A549 (cell line): ENCODE measurements around the gene EMILIN1. TPM values are rescaled to one million over a fixed set of nuclear protein-coding genes. Genes with fewer than 3 reads are reported as not detected.
A peak's percentile ranks its signal among the peaks of the same experiment; 100 is the strongest.

Source experiments
- ATAC-seq, 2 experiments: fragments of 200-7000 bp in 1 of 2; fragments of >200 bp in 1 of 2; cut with Nextera tagmentation in 1 of 2; cut with Tn5 transposase in 1 of 2; 3 replicates each; pipeline versions ENCODE4 v1.8.0 to v1.9.1; 2018 to 2020; ENCODE audit warnings: mild to moderate bottlenecking in 1 of 2, moderate library complexity in 1 of 2
- CTCF ChIA-PET: fragments of 300-600 bp; sonication (Branson Sonifier 250); formaldehyde crosslinking; extraction: SDS; loops from one replicate; lab custom pipeline; 2021; ENCODE audit warnings: antibody characterized with exemption, inconsistent platforms; lab: Yijun Ruan, JAX
- POLR2A ChIA-PET: fragments of 350-600 bp; formaldehyde crosslinking; extraction: SDS; loops from one replicate; lab custom pipeline; 2021; ENCODE audit warnings: antibody characterized with exemption, inconsistent platforms; lab: Yijun Ruan, JAX
- DNase-seq, 2 experiments: peaks; one replicate each; pipeline versions ENCODE4 v3.0.0 to v3.0.0-alpha.2; 2011 to 2016; ENCODE audit warnings: low read depth in 1 of 2, low spot score in 1 of 2
- FAIRE-seq: peaks from 2 replicates; lab custom pipeline; 2011; peaks lifted over from hg19 to GRCh38; lab: Jason Lieb, UNC
- H3K27ac ChIP-seq, 2 experiments: fragments of >200 bp; sonication (Bioruptor Twin); formaldehyde crosslinking; 3 replicates each; pipeline ENCODE4 v1.5.1; 2016 to 2017
- H3K4me1 ChIP-seq: fragments of >200 bp; sonication (Bioruptor Twin); formaldehyde crosslinking; 3 replicates; pipeline ENCODE4 v1.6.1; 2016
- H3K4me2 ChIP-seq: fragments of >200 bp; sonication (Bioruptor Twin); formaldehyde crosslinking; 3 replicates; pipeline ENCODE4 v1.6.1; 2016
- H3K4me3 ChIP-seq: fragments of >200 bp; sonication (Bioruptor Twin); formaldehyde crosslinking; 3 replicates; pipeline ENCODE4 v1.5.1; 2016
- H3K9me3 ChIP-seq: fragments of >200 bp; sonication (Bioruptor Twin); formaldehyde crosslinking; 3 replicates; pipeline ENCODE4 v1.6.1; 2016
- EHMT2 ChIP-seq: fragments of 200-600 bp; sonication (generic); IDR thresholded peaks from 2 replicates; pipeline ENCODE4 v1.6.1; 2016; ENCODE audit warnings: antibody characterized with exemption, low read depth, mild to moderate bottlenecking, moderate library complexity
- EP300 ChIP-seq, 2 experiments: fragments of >200 bp; sonication (Bioruptor Twin); formaldehyde crosslinking; IDR thresholded peaks; 2 replicates in 1 of 2; 3 replicates in 1 of 2; pipeline ENCODE4 v1.6.1; 2016 to 2017
- FOSB ChIP-seq: fragments of 250-450 bp; sonication (Bioruptor Pico); IDR thresholded peaks from 2 replicates; pipeline ENCODE4 v1.5.0; 2020; ENCODE audit warnings: mild to moderate bottlenecking, moderate library complexity
- HOXB5 ChIP-seq: fragments of 250-450 bp; sonication (Bioruptor Pico); IDR thresholded peaks from 2 replicates; pipeline ENCODE4 v1.5.0; 2020; ENCODE audit warnings: mild to moderate bottlenecking, moderate library complexity
- PHF8 ChIP-seq: fragments of 200-600 bp; sonication (generic); IDR thresholded peaks from 2 replicates; pipeline ENCODE4 v1.6.1; 2016; ENCODE audit warnings: low read depth, mild to moderate bottlenecking, antibody characterized with exemption, moderate library complexity, borderline replicate concordance
- RAD21 ChIP-seq, 2 experiments: fragments of >200 bp in 1 of 2; sonication (Bioruptor Twin) in 1 of 2; formaldehyde crosslinking in 1 of 2; IDR thresholded peaks in 1 of 2; conservative IDR thresholded peaks in 1 of 2; 2 replicates in 1 of 2; 3 replicates in 1 of 2; pipeline ENCODE4 v1.6.1; 2012 to 2018; ENCODE audit warnings: inconsistent platforms in 1 of 2
- RFX5 ChIP-seq: fragments of 450-650 bp; IDR thresholded peaks from 2 replicates; pipeline ENCODE4 v1.7.1; 2014; ENCODE audit warnings: antibody characterized with exemption, mild to moderate bottlenecking, moderate library complexity
- SREBF2 ChIP-seq: fragments of 450-650 bp; IDR thresholded peaks from 2 replicates; pipeline ENCODE4 v1.6.1; 2014; ENCODE audit warnings: mild to moderate bottlenecking, moderate library complexity
- ZFP36 ChIP-seq: fragments of 450-650 bp; IDR thresholded peaks from 2 replicates; pipeline ENCODE4 v1.6.1; 2014; ENCODE audit warnings: borderline replicate concordance; ENCODE audit not compliant: partially characterized antibody
- ZSCAN20 ChIP-seq: fragments of 250-450 bp; sonication (Bioruptor Pico); IDR thresholded peaks from 2 replicates; pipeline ENCODE4 v1.8.0; 2022; ENCODE audit warnings: mild to moderate bottlenecking, moderate library complexity
- WGBS: methylation state at CpG from one replicate; pipeline ENCODE4 v1.1.6; 2017; ENCODE audit errors: missing lambda C conversion rate; 5-methylcytosine and 5-hydroxymethylcytosine counted together
- polyA plus RNA-seq, 4 experiments: library from polyadenylated mRNA; depleted of rRNA in 3 of 4; stranded (reverse); fragments of >200 nt; fragmentation: RNase III in 1 of 4; extraction: RNeasy Plus Mini Kit Qiagen cat#74134 plus additional on column Dnase treatment in 1 of 4; gene quantifications; 2 replicates in 3 of 4; 3 replicates in 1 of 4; pipeline ENCODE4 v1.2.3, GENCODE V29; 2011 to 2017
- TF ChIP-seq, protein P1 (sequence below): fragments of 150-350 bp; IDR thresholded peaks from 2 replicates; pipeline ENCODE4 v1.6.1; 2014; ENCODE audit warnings: low read depth, mild to moderate bottlenecking, low read length
- TF ChIP-seq, protein P2 (sequence below): IDR thresholded peaks from 2 replicates; pipeline ENCODE4 v1.6.1; 2012; ENCODE audit warnings: low read depth, borderline replicate concordance
- TF ChIP-seq, protein P3 (sequence below): fragments of 250-450 bp; sonication (Bioruptor Pico); IDR thresholded peaks from 2 replicates; pipeline ENCODE4 v1.5.0; 2021; ENCODE audit warnings: mild to moderate bottlenecking, moderate library complexity, borderline replicate concordance
- TF ChIP-seq, protein P4 (sequence below): fragments of >200 bp; sonication (Bioruptor Twin); formaldehyde crosslinking; IDR thresholded peaks from 3 replicates; pipeline ENCODE4 v1.6.1; 2016

The EMILIN1 gene
- polyA plus RNA-seq, 2 of the 4 experiments (the other 2 are of a cell fraction), result 0.13 to 0.49 TPM

DNA sequence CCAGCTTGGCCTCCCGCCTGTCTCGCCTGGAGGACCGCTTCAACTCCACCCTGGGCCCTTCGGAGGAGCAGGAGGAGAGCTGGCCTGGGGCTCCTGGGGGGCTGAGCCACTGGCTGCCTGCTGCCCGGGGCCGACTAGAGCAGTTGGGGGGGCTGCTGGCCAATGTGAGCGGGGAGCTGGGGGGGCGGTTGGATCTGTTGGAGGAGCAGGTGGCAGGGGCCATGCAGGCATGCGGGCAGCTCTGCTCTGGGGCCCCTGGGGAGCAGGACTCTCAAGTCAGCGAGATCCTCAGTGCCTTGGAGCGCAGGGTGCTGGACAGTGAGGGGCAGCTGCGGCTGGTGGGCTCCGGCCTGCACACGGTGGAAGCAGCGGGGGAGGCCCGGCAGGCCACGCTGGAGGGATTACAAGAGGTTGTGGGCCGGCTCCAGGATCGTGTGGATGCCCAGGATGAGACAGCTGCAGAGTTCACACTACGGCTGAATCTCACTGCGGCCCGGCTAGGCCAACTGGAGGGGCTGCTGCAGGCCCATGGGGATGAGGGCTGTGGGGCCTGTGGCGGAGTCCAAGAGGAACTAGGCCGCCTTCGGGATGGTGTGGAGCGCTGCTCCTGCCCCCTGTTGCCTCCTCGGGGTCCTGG is 4.5 kb downstream of the EMILIN1 start:
- Histone ChIP-seq H3K4me2 (no peak overlapping the region), H3K27ac (no peak overlapping the region), H3K4me1 (peaks cover 17% of the 10 kb centered on the region), H3K9me3 (no peaks in the 10 kb centered on the region), H3K4me3 (no peak overlapping the region)
- 95% methylated on average over 24 of the region's 27 CpGs for WGBS
- DNase-seq (no peak), FAIRE-seq (no peak), ATAC-seq (no peak)
- TF ChIP-seq HOXB5 (CRISPR knock-in tag), result no peak
- no peak for TF ChIP-seq PHF8
- TF ChIP-seq, protein P1, sequence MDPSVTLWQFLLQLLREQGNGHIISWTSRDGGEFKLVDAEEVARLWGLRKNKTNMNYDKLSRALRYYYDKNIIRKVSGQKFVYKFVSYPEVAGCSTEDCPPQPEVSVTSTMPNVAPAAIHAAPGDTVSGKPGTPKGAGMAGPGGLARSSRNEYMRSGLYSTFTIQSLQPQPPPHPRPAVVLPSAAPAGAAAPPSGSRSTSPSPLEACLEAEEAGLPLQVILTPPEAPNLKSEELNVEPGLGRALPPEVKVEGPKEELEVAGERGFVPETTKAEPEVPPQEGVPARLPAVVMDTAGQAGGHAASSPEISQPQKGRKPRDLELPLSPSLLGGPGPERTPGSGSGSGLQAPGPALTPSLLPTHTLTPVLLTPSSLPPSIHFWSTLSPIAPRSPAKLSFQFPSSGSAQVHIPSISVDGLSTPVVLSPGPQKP, result no peak
- no peak for TF ChIP-seq EP300 (IDR thresholded peaks at IDR 0.05)
- TF ChIP-seq ZFP36, result no peak
- TF ChIP-seq RAD21 (conservative IDR thresholded peaks at IDR 0.05 in 1 of 2, IDR thresholded peaks at IDR 0.05 in 1 of 2), result no peak
- no peak for TF ChIP-seq RFX5
- TF ChIP-seq FOSB, result no peak
- POLR2A ChIA-PET, result interaction anchor here (0.7 to 3.3 kb wide), 3 partner anchors 12 to 237 kb away, joined by 3 to 18 read pairs (median 4); partner anchors contain the start of genes AGBL5 and OST4
- CTCF ChIA-PET, result interaction anchor here (0.8 to 15.3 kb wide), 13 partner anchors 9 to 237 kb away, joined by 3 to 253 read pairs (median 15); partner anchors contain the start of genes AGBL5, OST4 and TMEM214

DNA sequence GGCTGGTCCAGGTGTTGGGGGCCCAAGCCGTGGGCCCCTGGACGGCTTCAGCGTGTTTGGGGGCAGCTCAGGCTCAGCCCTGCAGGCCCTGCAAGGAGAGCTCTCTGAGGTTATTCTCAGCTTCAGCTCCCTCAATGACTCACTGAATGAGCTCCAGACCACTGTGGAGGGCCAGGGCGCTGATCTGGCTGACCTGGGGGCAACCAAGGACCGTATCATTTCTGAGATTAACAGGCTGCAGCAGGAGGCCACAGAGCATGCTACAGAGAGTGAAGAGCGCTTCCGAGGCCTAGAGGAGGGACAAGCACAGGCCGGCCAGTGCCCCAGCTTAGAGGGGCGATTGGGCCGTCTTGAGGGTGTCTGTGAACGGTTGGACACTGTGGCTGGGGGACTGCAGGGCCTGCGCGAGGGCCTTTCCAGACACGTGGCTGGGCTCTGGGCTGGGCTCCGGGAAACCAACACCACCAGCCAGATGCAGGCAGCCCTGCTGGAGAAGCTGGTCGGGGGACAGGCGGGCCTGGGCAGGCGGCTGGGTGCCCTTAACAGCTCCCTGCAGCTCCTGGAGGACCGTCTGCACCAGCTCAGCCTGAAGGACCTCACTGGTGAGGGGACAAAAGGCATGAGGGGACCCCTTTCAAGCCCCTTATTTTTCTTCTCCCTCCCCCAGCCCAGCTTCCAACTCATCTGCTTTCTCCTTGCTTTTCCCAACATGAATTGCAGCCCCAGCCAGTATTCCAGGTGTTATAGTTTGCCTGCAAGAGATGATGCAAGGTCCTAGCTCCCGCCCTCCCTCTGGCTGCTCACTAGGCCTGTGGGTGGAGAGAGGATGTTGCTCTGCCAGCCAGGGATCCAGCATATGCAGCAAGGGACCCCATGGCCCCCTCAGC is 5.2 kb downstream of the EMILIN1 start:
- no peak overlapping the region for H3K4me3 ChIP-seq
- TF ChIP-seq SREBF2, result no peak
- no peak for TF ChIP-seq ZSCAN20 (CRISPR knock-in tag)
- TF ChIP-seq, protein P2, sequence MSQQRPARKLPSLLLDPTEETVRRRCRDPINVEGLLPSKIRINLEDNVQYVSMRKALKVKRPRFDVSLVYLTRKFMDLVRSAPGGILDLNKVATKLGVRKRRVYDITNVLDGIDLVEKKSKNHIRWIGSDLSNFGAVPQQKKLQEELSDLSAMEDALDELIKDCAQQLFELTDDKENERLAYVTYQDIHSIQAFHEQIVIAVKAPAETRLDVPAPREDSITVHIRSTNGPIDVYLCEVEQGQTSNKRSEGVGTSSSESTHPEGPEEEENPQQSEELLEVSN, result no peak
- TF ChIP-seq FOSB, result no peak
- TF ChIP-seq, protein P3, sequence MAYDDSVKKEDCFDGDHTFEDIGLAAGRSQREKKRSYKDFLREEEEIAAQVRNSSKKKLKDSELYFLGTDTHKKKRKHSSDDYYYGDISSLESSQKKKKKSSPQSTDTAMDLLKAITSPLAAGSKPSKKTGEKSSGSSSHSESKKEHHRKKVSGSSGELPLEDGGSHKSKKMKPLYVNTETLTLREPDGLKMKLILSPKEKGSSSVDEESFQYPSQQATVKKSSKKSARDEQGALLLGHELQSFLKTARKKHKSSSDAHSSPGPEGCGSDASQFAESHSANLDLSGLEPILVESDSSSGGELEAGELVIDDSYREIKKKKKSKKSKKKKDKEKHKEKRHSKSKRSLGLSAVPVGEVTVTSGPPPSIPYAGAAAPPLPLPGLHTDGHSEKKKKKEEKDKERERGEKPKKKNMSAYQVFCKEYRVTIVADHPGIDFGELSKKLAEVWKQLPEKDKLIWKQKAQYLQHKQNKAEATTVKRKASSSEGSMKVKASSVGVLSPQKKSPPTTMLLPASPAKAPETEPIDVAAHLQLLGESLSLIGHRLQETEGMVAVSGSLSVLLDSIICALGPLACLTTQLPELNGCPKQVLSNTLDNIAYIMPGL, result no peak
- TF ChIP-seq, protein P4, sequence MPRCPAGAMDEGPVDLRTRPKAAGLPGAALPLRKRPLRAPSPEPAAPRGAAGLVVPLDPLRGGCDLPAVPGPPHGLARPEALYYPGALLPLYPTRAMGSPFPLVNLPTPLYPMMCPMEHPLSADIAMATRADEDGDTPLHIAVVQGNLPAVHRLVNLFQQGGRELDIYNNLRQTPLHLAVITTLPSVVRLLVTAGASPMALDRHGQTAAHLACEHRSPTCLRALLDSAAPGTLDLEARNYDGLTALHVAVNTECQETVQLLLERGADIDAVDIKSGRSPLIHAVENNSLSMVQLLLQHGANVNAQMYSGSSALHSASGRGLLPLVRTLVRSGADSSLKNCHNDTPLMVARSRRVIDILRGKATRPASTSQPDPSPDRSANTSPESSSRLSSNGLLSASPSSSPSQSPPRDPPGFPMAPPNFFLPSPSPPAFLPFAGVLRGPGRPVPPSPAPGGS, result no peak
- no peak for TF ChIP-seq RAD21 (conservative IDR thresholded peaks at IDR 0.05 in 1 of 2, IDR thresholded peaks at IDR 0.05 in 1 of 2)
- TF ChIP-seq EHMT2, result no peak
- no peak for FAIRE-seq
- 89% methylated on average over 17 of the region's 20 CpGs for WGBS
- H3K27ac ChIP-seq, result peak overlapping the region in 1 of 2 experiments; percentile 15; a peak in 1 of 6 replicates
- DNase-seq, result no peak
- no peak for ATAC-seq
- no peaks in the 10 kb centered on the region for H3K9me3 ChIP-seq
- H3K4me1 ChIP-seq, result peaks cover 17% of the 10 kb centered on the region
- POLR2A ChIA-PET, result interaction anchor here (0.7 to 3.3 kb wide), 3 partner anchors 12 to 237 kb away, joined by 3 to 18 read pairs (median 4); partner anchors contain the start of genes AGBL5 and OST4
- CTCF ChIA-PET, result interaction anchor here (0.8 to 15.3 kb wide), 13 partner anchors 7 to 238 kb away, joined by 3 to 253 read pairs (median 9); partner anchors contain the start of genes AGBL5, OST4 and TMEM214
- no peak overlapping the region for H3K4me2 ChIP-seq
